Adrenal gland (tissue), 5 donors: ENCODE results near the gene THSD4.

Source experiments
- POLR2A ChIP-seq, 2 donors: fragments of 450-650 bp; IDR thresholded peaks; one replicate each; pipeline ENCODE4 v1.6.1; 2017; ENCODE audit warnings: antibody characterized with exemption in 2 of 2, mild to moderate bottlenecking in 2 of 2, moderate library complexity in 1 of 2
- TF ChIP-seq, protein P1 (sequence below), 6 experiments: fragments of 450-650 bp in 4 of 6; fragments of 200-600 bp in 2 of 6; sonication (generic) in 1 of 6; IDR thresholded peaks; 1 replicate in 5 of 6; 2 replicates in 1 of 6; pipeline versions ENCODE4 v1.5.1 to v1.8.0; 2016 to 2021; ENCODE audit warnings: antibody characterized with exemption in 6 of 6, mild to moderate bottlenecking in 2 of 6, moderate library complexity in 1 of 6
- donor health status: DM: no; HTN: no; CAD: no.

DNA sequence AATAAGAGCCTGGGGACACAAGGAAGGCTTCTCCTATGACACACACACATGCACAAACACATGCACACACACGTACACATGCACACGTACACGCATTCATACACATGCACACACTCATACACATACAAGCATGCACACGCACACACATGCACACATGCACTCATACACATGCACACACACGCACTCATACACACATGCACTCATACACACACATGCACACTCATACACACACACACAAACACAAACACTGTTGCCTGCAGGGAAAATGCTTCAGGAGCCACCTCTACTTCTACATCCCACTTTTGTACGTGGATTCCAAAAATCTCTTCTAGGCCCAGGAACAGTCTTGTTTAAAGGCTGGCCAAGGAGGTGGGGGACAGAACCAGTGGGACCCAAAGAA is 674.3 kb downstream of the THSD4 start:
- TF ChIP-seq, protein P1, sequence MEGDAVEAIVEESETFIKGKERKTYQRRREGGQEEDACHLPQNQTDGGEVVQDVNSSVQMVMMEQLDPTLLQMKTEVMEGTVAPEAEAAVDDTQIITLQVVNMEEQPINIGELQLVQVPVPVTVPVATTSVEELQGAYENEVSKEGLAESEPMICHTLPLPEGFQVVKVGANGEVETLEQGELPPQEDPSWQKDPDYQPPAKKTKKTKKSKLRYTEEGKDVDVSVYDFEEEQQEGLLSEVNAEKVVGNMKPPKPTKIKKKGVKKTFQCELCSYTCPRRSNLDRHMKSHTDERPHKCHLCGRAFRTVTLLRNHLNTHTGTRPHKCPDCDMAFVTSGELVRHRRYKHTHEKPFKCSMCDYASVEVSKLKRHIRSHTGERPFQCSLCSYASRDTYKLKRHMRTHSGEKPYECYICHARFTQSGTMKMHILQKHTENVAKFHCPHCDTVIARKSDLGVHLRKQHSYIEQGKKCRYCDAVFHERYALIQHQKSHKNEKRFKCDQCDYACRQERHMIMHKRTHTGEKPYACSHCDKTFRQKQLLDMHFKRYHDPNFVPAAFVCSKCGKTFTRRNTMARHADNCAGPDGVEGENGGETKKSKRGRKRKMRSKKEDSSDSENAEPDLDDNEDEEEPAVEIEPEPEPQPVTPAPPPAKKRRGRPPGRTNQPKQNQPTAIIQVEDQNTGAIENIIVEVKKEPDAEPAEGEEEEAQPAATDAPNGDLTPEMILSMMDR (IDR thresholded peaks at IDR 0.05) = no peak
- no peak for TF ChIP-seq POLR2A (IDR thresholded peaks at IDR 0.05)
